Central memory CD8-positive, alpha-beta T cell (primary cell): ENCODE measurements around the gene CAMTA1.

Experiments
- ATAC-seq: fragments of 150-1000 bp; cut with Tn5 transposase; replicated peaks from 2 replicates; pipeline ENCODE4 v1.10.0; 2022; ENCODE audit warnings: mild to moderate bottlenecking, moderate FRiP score, moderate number of reproducible peaks; ENCODE audit not compliant: poor library complexity, severe bottlenecking; ENCODE audit errors: extremely low read depth
- DNase-seq, 2 donors: peaks; one replicate each; pipeline ENCODE4 v3.0.0; 2021; ENCODE audit warnings: low spot score in 2 of 2
- H3K27ac Mint-ChIP-seq: one replicate; pipeline ENCODE4 v1.8.0; 2022; ENCODE audit warnings: low read depth, mild to moderate bottlenecking, moderate library complexity, mixed read lengths
- H3K27me3 Mint-ChIP-seq: one replicate; pipeline ENCODE4 v1.8.0; 2022; ENCODE audit warnings: mixed read lengths
- H3K36me3 Mint-ChIP-seq: one replicate; pipeline ENCODE4 v1.8.0; 2022; ENCODE audit warnings: mild to moderate bottlenecking, moderate library complexity, mixed read lengths; ENCODE audit not compliant: insufficient read depth
- H3K4me1 Mint-ChIP-seq: one replicate; pipeline ENCODE4 v1.8.0; 2022; ENCODE audit warnings: mixed read lengths
- H3K4me3 Mint-ChIP-seq: one replicate; pipeline ENCODE4 v1.8.0; 2022; ENCODE audit warnings: mild to moderate bottlenecking, moderate library complexity, mixed read lengths
- H3K9me3 Mint-ChIP-seq: one replicate; pipeline ENCODE4 v1.8.0; 2022; ENCODE audit warnings: mixed read lengths

The CAMTA1 gene

DNA sequence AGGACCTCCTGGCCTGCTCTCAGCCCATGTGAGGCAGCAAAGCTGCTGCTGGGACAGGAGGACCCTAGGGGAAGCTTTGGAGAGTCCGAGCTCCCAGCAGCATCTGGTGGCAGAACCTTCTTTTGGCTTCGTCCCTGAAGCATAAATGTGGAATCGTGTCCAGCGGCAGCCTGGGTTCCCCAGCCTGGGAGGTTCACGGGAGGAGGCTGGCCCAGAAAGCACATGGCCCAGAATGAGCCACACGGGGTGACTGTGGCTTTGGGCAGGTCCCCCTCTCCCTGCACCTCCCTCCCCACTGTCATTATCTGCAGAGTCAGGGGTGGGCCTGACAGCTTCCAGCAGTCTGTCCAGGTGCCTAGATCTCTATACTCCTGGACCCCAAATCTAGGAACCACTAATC, 667.8 kb downstream of the CAMTA1 start:
- DNase-seq (no peak), ATAC-seq (no peak)
- no peaks in the 10 kb centered on the region for H3K4me1 Mint-ChIP-seq
- H3K4me3 Mint-ChIP-seq, result no peak overlapping the region
- no peaks in the 10 kb centered on the region for H3K9me3 Mint-ChIP-seq
- peaks cover 12% of the 10 kb centered on the region for H3K27me3 Mint-ChIP-seq
- no peaks in the 10 kb centered on the region for H3K36me3 Mint-ChIP-seq
- H3K27ac Mint-ChIP-seq, result no peak overlapping the region

DNA sequence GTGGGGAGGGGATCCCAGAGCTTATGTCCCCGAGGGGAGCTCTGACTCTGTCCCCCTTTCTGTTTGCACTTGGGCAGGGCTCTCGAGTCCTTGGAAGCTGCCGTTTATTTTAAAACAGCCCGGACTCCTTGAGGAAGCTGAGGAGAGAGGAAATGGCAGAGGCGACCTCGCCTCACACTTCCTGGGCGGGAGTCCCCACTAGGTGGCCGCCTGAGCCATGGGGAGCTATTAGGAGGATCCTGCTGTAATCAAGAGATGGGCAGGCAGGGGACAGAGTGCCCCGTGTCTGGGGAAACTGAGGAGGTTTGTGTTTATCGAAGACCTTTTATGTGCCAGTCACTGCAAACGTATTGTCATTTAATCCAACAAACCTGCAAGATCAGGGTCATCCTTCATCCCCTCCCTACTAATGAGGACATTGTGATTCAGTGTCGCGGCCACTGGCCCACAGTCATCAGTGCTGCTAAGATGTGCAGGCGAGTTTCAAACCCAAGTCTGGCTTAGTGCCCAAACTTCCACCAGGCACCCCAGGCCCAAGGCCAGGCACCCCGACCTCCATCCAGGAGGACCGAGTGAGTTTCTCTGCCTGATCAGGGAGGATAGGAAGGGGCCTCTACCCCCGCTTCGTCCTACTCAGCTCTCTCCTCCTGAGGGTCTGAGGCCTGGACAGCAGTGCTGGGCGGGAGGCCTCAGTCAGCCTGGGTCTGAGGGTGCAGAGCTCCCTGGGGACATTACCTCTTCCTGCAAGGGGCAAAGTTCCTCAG, 669.0 kb downstream of the CAMTA1 start:
- H3K9me3 Mint-ChIP-seq, result no peaks in the 10 kb centered on the region
- no peaks in the 10 kb centered on the region for H3K4me1 Mint-ChIP-seq
- no peak overlapping the region for H3K4me3 Mint-ChIP-seq
- DNase-seq (no peak), ATAC-seq (no peak)
- H3K27ac Mint-ChIP-seq, result no peak overlapping the region
- H3K27me3 Mint-ChIP-seq, result peaks cover 17% of the 10 kb centered on the region
- H3K36me3 Mint-ChIP-seq, result no peaks in the 10 kb centered on the region

DNA sequence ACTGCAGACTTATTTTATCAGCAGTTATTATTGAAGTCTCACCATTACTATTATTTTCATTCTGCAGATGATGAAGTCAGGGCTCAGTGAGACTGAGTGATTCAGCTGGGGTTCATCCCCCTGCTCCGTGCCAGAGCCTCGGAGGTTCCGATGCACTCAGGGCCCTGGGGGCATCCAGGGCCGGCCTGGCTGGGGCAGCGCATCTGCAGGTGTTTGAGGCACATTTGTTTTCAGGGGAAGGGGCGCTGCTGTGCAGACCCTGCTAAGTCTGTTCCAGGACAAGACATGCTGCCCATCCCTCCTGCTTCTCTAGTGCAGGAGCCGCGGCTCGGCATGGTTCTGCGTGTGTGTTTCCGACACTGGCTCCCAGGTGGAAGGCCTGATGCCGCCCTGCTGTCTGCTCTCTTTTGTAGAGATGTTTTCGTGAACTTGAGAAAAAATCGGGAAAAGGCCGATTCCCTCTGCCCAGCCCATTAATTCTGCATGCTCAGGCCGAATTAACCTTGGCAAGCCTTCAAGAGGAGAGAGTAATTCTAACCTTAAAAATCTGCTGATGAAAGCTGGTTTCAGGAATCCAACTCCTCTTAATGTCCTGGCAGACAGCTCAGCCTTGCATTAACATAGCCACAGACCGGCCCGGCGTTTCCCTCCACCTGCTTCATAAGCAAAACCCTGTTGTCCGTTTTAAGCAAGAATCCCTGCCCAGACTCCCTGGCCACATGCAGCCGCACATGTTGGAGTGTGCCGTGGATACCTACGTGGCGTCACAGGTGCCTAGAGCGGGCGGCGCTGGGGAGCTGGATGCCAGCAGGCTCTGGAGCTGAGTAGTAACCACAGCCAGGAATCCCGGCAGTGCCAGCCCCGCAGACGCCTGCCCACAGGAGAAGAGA, 669.9 kb downstream of the CAMTA1 start:
- Mint-ChIP-seq H3K27ac (no peak overlapping the region), H3K27me3 (peaks cover 17% of the 10 kb centered on the region), H3K4me3 (no peak overlapping the region), H3K4me1 (no peaks in the 10 kb centered on the region), H3K9me3 (no peaks in the 10 kb centered on the region), H3K36me3 (no peaks in the 10 kb centered on the region)
- ATAC-seq, result no peak
- DNase-seq, result no peak

DNA sequence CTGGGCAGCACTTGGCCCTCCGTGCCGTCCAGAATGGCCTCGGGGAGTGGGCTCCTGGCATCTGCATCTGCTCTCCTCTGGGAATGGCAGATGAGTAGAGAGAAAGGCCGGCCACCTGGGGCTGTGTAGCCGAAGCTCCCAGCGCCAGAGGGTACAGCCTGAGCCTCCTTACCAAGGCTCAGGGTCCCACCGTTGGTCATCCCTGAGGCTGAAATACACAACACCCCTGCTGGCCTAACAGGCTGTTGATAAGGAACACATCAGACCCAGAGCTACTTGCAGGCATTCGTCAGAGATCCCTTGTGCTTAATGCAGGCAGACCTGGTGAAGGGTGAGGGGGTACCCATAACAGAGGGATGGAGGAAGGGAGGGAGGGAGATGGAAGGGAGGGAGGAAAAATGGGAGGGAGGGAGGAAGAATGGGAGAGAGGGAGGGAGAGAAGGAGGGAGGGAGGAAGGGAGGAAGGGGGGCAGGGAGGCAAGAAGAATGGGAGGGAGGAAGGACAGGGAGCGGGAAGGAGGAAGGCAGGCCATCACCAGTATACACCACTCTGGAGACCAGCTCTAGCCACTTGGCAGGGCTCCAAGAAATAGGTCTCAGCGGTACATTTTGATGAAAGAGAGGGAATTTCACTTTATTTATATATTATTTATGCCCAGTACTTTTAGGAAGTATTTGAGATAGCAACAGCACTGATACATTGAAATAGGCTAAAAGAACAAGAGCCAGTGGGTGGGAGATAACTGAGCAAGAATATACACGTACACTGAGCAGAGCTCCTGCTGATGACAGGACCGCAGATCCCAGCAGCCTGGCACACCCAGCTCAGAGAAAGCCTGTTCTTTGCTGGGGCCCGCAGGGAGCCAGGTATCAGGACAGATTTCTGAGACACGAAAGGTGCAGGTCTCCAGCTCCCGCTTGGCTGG, 670.8 kb downstream of the CAMTA1 start:
- DNase-seq (no peak), ATAC-seq (no peak)
- Mint-ChIP-seq H3K27me3 (peaks cover 17% of the 10 kb centered on the region), H3K4me3 (no peak overlapping the region), H3K27ac (no peak overlapping the region), H3K36me3 (no peaks in the 10 kb centered on the region), H3K4me1 (no peaks in the 10 kb centered on the region), H3K9me3 (no peaks in the 10 kb centered on the region)

DNA sequence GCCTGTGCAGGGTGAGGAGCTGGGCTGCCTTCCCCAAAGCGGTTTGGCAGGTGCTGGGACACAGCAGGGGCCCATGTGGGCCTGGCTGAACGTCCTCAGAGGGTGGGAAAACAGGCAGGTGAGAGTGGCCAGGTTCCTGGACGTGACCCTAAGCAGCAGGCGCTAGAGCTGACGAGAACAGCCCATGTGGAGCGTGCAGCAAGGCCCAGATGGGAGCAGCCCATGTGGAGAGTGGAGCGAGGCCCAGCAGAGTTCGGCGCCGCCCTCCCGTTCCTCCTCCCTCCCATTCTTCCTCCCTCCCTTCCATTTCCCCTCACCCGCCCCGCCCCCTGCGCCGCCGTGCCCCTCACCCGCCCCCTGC, 671.4 kb downstream of the CAMTA1 start:
- Mint-ChIP-seq H3K36me3 (no peaks in the 10 kb centered on the region), H3K4me3 (no peak overlapping the region), H3K9me3 (no peaks in the 10 kb centered on the region), H3K4me1 (no peaks in the 10 kb centered on the region), H3K27ac (no peak overlapping the region), H3K27me3 (peaks cover 17% of the 10 kb centered on the region)
- DNase-seq (no peak), ATAC-seq (no peak)

DNA sequence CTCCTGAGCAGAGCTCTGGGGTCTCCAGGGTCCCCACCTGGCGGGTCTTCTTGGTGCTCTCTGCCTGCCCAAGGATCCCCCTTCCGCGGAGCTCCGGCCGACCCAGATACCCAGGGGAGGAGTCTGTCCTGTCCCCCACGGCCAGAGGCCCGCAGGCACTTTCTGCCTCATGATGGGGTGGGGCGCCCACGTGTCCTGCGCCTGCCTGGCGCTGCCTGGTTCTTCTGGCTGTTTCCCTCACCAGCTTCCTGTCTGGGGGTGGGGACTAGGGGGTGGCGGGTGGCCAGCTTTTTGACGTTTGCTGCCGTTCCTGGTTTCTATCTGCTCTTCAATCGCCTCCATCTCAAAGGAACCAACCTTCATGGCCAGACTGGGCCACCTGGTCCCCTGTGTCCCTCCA, 672.6 kb downstream of the CAMTA1 start:
- no peaks in the 10 kb centered on the region for H3K36me3 Mint-ChIP-seq
- no peaks in the 10 kb centered on the region for H3K9me3 Mint-ChIP-seq
- DNase-seq (no peak), ATAC-seq (no peak)
- no peak overlapping the region for H3K4me3 Mint-ChIP-seq
- no peak overlapping the region for H3K27ac Mint-ChIP-seq
- H3K4me1 Mint-ChIP-seq, result no peaks in the 10 kb centered on the region
- peaks cover 17% of the 10 kb centered on the region for H3K27me3 Mint-ChIP-seq

DNA sequence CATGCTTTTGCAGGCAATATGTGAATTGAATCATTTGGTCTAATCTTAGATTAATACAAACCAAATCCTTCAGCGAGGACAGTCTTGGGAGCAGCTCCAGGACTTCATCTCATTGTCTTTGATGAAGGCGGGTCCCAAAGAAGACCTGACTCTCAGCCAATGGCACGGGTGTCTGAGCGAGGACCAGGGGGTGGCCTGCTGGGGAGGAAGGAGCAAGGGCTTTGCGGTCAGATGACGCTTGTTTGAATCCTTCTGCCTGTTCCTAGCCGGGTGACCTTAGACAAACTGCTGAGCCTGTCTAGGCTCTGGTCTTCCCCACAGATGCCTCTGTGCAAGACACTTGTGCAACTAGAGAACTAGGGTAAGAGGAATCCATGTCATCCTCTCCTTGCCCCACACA, 673.7 kb downstream of the CAMTA1 start:
- H3K27ac Mint-ChIP-seq, result no peak overlapping the region
- no peak for ATAC-seq
- DNase-seq, result no peak
- no peaks in the 10 kb centered on the region for H3K4me1 Mint-ChIP-seq
- H3K36me3 Mint-ChIP-seq, result no peaks in the 10 kb centered on the region
- no peaks in the 10 kb centered on the region for H3K9me3 Mint-ChIP-seq
- H3K27me3 Mint-ChIP-seq, result peaks cover 10% of the 10 kb centered on the region
- H3K4me3 Mint-ChIP-seq, result no peak overlapping the region

DNA sequence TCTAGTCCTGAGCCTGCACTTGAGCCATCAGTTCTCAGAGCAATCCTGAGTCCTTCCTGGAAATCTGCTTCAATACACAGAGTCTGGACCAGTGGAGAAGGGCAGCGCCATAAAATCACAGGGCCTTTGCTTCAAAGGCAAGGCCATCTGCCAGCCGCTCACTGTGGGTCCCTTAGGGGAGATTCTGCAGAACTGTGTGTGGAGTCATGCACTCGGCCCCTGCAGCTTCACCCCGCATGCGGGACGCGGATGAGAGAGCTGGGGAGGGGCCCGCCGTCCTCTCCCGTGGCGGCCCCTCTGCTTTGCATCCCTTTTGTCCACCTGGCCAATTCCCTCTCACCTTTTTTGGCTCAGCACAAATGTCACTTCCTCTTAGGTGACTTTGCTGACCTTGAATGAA, 674.7 kb downstream of the CAMTA1 start:
- Mint-ChIP-seq H3K36me3 (no peaks in the 10 kb centered on the region), H3K9me3 (no peaks in the 10 kb centered on the region), H3K4me3 (no peak overlapping the region), H3K4me1 (no peaks in the 10 kb centered on the region), H3K27ac (no peak overlapping the region), H3K27me3 (peaks cover 8% of the 10 kb centered on the region)
- DNase-seq (no peak), ATAC-seq (no peak)

DNA sequence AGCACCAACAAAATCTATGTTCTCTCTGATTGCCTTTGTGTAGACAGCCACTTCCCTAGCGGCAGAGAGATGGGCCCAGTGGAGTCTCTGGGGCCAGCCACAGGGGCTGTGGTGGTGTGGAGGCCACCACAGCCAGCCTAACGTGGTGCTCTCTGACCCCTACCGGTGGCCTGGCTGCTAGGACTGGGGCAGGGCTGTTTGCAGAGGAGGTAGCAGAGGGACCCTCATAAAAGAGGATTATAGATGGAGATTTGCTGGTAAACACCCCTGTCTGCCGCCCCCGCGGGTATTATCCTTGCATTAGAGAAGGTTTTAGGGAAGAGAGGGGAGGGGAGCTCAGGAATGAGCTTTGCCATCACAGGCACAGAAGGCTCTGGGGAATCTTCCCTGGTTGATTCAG, 675.6 kb downstream of the CAMTA1 start:
- Mint-ChIP-seq H3K9me3 (no peaks in the 10 kb centered on the region), H3K36me3 (no peaks in the 10 kb centered on the region), H3K27me3 (peaks cover 8% of the 10 kb centered on the region), H3K4me3 (no peak overlapping the region), H3K27ac (no peak overlapping the region), H3K4me1 (no peaks in the 10 kb centered on the region)
- ATAC-seq (no peak), DNase-seq (no peak)

DNA sequence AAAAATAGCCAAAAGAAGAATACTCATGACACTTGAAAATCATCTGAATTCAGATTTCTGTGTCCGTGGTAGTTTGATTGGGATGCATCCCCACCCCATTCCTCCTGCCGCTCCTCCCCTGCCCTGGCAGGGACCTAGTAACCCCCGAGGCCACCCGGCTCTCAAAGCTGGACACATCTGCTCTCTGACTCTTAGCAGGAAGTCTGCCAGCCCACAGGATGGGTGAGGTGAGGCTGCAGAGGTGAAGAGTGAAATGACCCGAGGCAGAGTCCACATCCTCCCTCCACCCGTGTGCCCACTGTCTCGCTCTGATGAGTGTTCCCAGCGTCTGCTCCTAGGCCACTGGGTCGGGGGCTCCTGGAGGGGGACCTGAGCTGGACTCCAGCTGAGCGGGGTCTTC, 677.4 kb downstream of the CAMTA1 start:
- Mint-ChIP-seq H3K4me1 (no peaks in the 10 kb centered on the region), H3K9me3 (no peaks in the 10 kb centered on the region), H3K4me3 (no peak overlapping the region), H3K36me3 (no peaks in the 10 kb centered on the region), H3K27ac (no peak overlapping the region), H3K27me3 (peaks cover 13% of the 10 kb centered on the region)
- ATAC-seq, result no peak
- DNase-seq, result no peak

DNA sequence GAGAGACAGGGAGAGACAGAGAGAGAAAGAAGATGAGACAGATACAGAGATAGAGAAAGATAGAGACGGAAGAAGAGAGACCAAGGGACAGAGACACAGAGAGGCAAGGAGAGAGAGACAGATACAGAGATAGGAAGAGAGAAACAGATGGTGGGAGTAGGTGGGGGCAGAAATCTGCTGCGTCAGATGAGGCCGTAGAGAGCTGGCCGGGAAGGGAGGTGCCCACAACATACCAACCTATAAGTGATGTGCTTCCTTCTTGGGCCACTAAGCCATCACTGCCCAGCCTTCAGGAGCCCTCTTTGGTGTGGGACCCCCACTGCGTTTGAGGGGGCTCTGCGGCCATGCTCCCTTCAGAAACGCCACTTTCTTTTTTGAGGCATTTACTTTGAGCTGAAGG, 678.3 kb downstream of the CAMTA1 start:
- peaks cover 14% of the 10 kb centered on the region for H3K27me3 Mint-ChIP-seq
- H3K27ac Mint-ChIP-seq, result no peak overlapping the region
- no peaks in the 10 kb centered on the region for H3K9me3 Mint-ChIP-seq
- no peak for DNase-seq
- no peaks in the 10 kb centered on the region for H3K36me3 Mint-ChIP-seq
- no peak for ATAC-seq
- no peaks in the 10 kb centered on the region for H3K4me1 Mint-ChIP-seq
- H3K4me3 Mint-ChIP-seq, result no peak overlapping the region

DNA sequence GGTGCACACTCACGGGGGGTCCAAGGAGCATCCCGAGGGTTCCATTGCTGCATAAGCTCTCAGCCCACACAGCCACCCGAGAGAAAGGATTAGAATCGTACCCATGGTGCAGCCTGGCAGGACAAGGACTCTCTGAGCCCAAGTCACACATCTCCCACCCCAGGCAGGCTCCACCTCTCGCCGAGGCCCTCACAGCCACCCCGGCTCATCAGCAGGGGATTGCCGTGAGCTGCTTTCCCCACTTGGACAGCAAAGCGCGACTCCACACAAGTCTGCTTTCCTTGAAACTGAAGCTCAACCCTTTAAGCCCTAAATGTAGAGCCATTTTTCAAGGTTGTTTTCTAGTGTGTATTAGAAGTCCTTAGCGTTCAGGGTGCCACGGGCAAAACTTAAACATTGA, 679.5 kb downstream of the CAMTA1 start:
- no peak overlapping the region for H3K4me3 Mint-ChIP-seq
- no peaks in the 10 kb centered on the region for H3K36me3 Mint-ChIP-seq
- ATAC-seq, result no peak
- H3K4me1 Mint-ChIP-seq, result no peaks in the 10 kb centered on the region
- no peaks in the 10 kb centered on the region for H3K9me3 Mint-ChIP-seq
- DNase-seq, result no peak
- peaks cover 20% of the 10 kb centered on the region for H3K27me3 Mint-ChIP-seq
- H3K27ac Mint-ChIP-seq, result no peak overlapping the region
